ENCODE data around the gene CHEK2.
"Not testable (repeated sequence)": the region's sequence is repeated elsewhere in the genome, so short reads cannot be mapped to it uniquely, and the experiment has no call there.

The CHEK2 gene

GRCh38 chr22:28766628-28767027, 25.0 kb upstream of the CHEK2 start:
- no peak for DNase-seq (ENCODE audit: low spot score)
- no peak for TF ChIP-seq CTCF (IDR thresholded peaks at IDR 0.05; ENCODE audit: borderline replicate concordance, control extremely low read depth, extremely low read depth, insufficient read depth, missing control alignments)
- in situ Hi-C loops (cut with MboI; ENCODE audit: low sequenced_read_pairs, unreplicated experiment), result no loop called here

- in situ Hi-C loops (cut with MboI; ENCODE audit: low sequenced_read_pairs, unreplicated experiment); DNase-seq (ENCODE audit: low spot score): not testable (repeated sequence)
Measured at GRCh38 chr22:28762000-28762399, 20.4 kb upstream of the CHEK2 start.

- no peak for TF ChIP-seq CTCF (IDR thresholded peaks at IDR 0.05; ENCODE audit: borderline replicate concordance, control extremely low read depth, extremely low read depth, insufficient read depth, missing control alignments)
Measured at GRCh38 chr22:28761449-28761755, 19.8 kb upstream of the CHEK2 start.

GRCh38 chr22:28759861-28760560, 18.4 kb upstream of the CHEK2 start:
- in situ Hi-C loops (cut with MboI; ENCODE audit: low sequenced_read_pairs, unreplicated experiment), result no loop called here
- TF ChIP-seq CTCF (IDR thresholded peaks at IDR 0.05; ENCODE audit: borderline replicate concordance, control extremely low read depth, extremely low read depth, insufficient read depth, missing control alignments), result no peak
- no peak for DNase-seq (ENCODE audit: low spot score)

More at GRCh38 chr22:28761449-28761755, 19.8 kb upstream of the CHEK2 start:
- no peak for DNase-seq (ENCODE audit: low spot score)
- in situ Hi-C loops (cut with MboI; ENCODE audit: low sequenced_read_pairs, unreplicated experiment), result no loop called here

GRCh38 chr22:28754512-28754911, 12.9 kb upstream of the CHEK2 start:
- DNase-seq (ENCODE audit: low spot score); in situ Hi-C loops (cut with MboI; ENCODE audit: low sequenced_read_pairs, unreplicated experiment): not testable (repeated sequence)

- DNase-seq (ENCODE audit: low spot score), result no peak
- in situ Hi-C loops (cut with MboI; ENCODE audit: low sequenced_read_pairs, unreplicated experiment), result no loop called here
Measured at GRCh38 chr22:28750471-28750881, 8.9 kb upstream of the CHEK2 start.

GRCh38 chr22:28743852-28744251, 2.2 kb upstream of the CHEK2 start:
- DNase-seq (ENCODE audit: low spot score), result no peak
- in situ Hi-C loops (cut with MboI; ENCODE audit: low sequenced_read_pairs, unreplicated experiment), result no loop called here
- no peak for TF ChIP-seq CTCF (IDR thresholded peaks at IDR 0.05; ENCODE audit: borderline replicate concordance, control extremely low read depth, extremely low read depth, insufficient read depth, missing control alignments)

More at GRCh38 chr22:28750471-28750881, 8.9 kb upstream of the CHEK2 start:
- TF ChIP-seq CTCF (IDR thresholded peaks at IDR 0.05; ENCODE audit: borderline replicate concordance, control extremely low read depth, extremely low read depth, insufficient read depth, missing control alignments), result no peak

- in situ Hi-C loops (cut with MboI; ENCODE audit: low sequenced_read_pairs, unreplicated experiment), result no loop called here
- DNase-seq (ENCODE audit: low spot score), result no peak
- TF ChIP-seq CTCF (IDR thresholded peaks at IDR 0.05; ENCODE audit: borderline replicate concordance, control extremely low read depth, extremely low read depth, insufficient read depth, missing control alignments), result no peak
Measured at GRCh38 chr22:28742562-28742962, 942 bp upstream of the CHEK2 start.

Data from GM13976 (cell line).